ENCODE data around the gene CHAT. TPM values are rescaled to one million over a fixed set of nuclear protein-coding genes. Genes with fewer than 3 reads are reported as not detected.

The CHAT gene
- total RNA-seq, 2 experiments from 2014 or later, result not detected

DNA sequence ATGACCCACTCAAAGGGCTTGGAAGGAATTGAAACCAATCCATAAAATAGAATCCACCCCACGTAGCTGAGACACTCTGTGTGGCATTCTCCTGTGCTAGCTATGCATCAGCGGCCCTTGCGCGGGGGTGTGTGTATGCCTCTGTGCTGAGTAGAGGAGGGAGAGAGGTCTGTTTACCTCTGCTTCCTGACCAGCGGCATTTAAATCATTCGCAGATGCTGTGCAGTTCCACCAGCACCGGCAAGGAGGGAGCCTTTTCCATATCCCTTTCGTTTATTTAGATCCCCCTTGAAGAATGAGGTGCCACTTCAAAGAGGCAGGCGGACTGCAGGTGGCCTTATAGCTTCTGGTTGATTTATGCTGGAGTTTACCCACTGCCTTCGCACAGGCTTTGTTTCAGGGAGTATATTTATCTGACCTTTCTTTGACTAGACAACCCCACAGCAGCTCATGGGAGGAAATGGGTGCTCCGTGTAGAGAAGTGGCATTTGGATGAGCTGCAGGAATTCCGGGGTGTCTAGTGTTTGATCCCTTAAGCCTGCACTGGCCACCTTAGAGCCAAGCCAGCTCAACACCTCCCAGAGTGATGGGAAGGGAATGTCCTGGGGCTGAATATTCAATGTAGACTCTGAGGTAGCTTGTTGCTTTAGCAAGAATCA is 77.0 kb downstream of the CHAT start:
- ATAC-seq (ENCODE audit: poor library complexity) (no peak), DNase-seq (no peak)
- Mint-ChIP-seq H3K27me3 (peaks cover 83% of the 10 kb centered on the region), H3K9me3 (peaks cover 3% of the 10 kb centered on the region), H3K36me3 (ENCODE audit: low read depth) (no peaks in the 10 kb centered on the region), H3K27ac (no peak overlapping the region), H3K4me3 (no peak overlapping the region), H3K4me1 (ENCODE audit: low read depth) (no peaks in the 10 kb centered on the region)
- ChIA-PET CTCF (no interaction called here), POLR2A (no interaction called here)
- no peak overlapping the region for H3K27ac ChIP-seq (ENCODE audit: low read depth in 1 of 2, low read length in 2 of 2)
- TF ChIP-seq, protein P1, sequence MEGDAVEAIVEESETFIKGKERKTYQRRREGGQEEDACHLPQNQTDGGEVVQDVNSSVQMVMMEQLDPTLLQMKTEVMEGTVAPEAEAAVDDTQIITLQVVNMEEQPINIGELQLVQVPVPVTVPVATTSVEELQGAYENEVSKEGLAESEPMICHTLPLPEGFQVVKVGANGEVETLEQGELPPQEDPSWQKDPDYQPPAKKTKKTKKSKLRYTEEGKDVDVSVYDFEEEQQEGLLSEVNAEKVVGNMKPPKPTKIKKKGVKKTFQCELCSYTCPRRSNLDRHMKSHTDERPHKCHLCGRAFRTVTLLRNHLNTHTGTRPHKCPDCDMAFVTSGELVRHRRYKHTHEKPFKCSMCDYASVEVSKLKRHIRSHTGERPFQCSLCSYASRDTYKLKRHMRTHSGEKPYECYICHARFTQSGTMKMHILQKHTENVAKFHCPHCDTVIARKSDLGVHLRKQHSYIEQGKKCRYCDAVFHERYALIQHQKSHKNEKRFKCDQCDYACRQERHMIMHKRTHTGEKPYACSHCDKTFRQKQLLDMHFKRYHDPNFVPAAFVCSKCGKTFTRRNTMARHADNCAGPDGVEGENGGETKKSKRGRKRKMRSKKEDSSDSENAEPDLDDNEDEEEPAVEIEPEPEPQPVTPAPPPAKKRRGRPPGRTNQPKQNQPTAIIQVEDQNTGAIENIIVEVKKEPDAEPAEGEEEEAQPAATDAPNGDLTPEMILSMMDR (IDR thresholded peaks at IDR 0.05), result no peak
- H3K9me3 ChIP-seq (ENCODE audit: control insufficient read depth in 1 of 2, insufficient read depth in 1 of 2, low read length in 2 of 2), result peaks cover 0 to 15% of the 10 kb centered on the region in 2 experiments
- H3K4me1 ChIP-seq (ENCODE audit: insufficient read depth, low read length), result no peaks in the 10 kb centered on the region
- intact Hi-C loops (cut with DNase I, micrococcal nuclease), result no loop called here
- peaks cover 26 to 45% of the 10 kb centered on the region in 2 experiments for H3K27me3 ChIP-seq (ENCODE audit: control insufficient read depth in 1 of 2, insufficient read depth in 2 of 2, low read length in 2 of 2)
- no peaks in the 10 kb centered on the region for H3K36me3 ChIP-seq (ENCODE audit: insufficient read depth, low read length)
- H3K4me3 ChIP-seq (ENCODE audit: low read length), result no peak overlapping the region

DNA sequence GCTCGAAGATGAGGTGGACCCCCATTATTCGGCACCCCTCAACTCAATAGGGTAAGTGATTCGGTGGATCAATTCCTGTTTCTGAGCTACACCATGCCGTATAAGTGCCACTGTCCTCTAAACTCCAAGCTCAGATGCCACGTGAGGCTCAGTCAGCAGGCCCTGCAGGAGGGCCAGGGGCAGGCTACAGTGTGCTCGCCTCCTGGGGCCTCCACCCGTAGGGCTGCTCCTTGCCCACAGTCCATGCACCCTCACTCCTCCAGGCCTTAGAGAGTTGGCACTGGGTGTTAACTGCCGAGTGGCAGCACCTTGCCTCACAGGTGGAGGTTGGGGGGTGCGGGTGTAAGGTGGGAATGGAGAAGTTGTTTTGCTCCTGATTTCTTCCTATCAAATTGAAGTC is 77.8 kb downstream of the CHAT start:
- ChIA-PET POLR2A (no interaction called here), CTCF (interaction anchor here (0.6 kb wide), 1 partner anchor 103 kb away, joined by 3 read pairs; no protein-coding TSS in a partner anchor)
- Mint-ChIP-seq H3K4me3 (no peak overlapping the region), H3K9me3 (peaks cover under 1% of the 10 kb centered on the region), H3K36me3 (ENCODE audit: low read depth) (no peaks in the 10 kb centered on the region), H3K4me1 (ENCODE audit: low read depth) (no peaks in the 10 kb centered on the region), H3K27me3 (peaks cover 86% of the 10 kb centered on the region), H3K27ac (no peak overlapping the region)
- no peak for ATAC-seq (ENCODE audit: poor library complexity)
- H3K27me3 ChIP-seq (ENCODE audit: control insufficient read depth in 1 of 2, insufficient read depth in 2 of 2, low read length in 2 of 2), result peaks cover 26 to 45% of the 10 kb centered on the region in 2 experiments
- peaks cover 0 to 15% of the 10 kb centered on the region in 2 experiments for H3K9me3 ChIP-seq (ENCODE audit: control insufficient read depth in 1 of 2, insufficient read depth in 1 of 2, low read length in 2 of 2)
- no peaks in the 10 kb centered on the region for H3K36me3 ChIP-seq (ENCODE audit: insufficient read depth, low read length)
- DNase-seq, result no peak
- no peak overlapping the region for H3K27ac ChIP-seq (ENCODE audit: low read depth in 1 of 2, low read length in 2 of 2)
- no peak overlapping the region for H3K4me3 ChIP-seq (ENCODE audit: low read length)
- intact Hi-C loops (cut with DNase I, micrococcal nuclease), result no loop called here
- TF ChIP-seq, protein P1 (IDR thresholded peaks at IDR 0.05), result no peak
- H3K4me1 ChIP-seq (ENCODE audit: insufficient read depth, low read length), result no peaks in the 10 kb centered on the region

DNA sequence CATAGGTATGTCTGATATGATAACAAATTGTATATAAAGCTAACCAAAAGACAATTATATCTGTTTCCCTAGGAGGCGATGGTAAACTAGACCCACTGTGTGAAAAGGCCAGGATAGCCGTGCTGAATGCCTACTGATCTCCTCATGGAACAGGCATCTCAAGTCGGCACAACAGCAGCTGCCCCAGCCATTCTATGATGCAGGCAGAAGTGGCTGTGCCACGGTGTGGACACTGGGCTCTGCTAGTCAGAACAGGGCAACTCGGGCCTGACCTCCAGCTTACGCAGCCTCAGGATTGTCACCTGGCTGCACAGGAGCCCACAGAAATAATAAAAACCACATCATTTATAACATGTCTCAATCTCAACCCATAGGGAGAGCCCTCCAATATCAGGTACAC is 80.6 kb downstream of the CHAT start:
- no peak for DNase-seq
- Histone ChIP-seq H3K27ac (ENCODE audit: low read depth in 1 of 2, low read length in 2 of 2) (no peak overlapping the region), H3K4me1 (ENCODE audit: insufficient read depth, low read length) (no peaks in the 10 kb centered on the region), H3K4me3 (ENCODE audit: low read length) (no peak overlapping the region), H3K9me3 (ENCODE audit: control insufficient read depth in 1 of 2, insufficient read depth in 1 of 2, low read length in 2 of 2) (peaks cover 0 to 3% of the 10 kb centered on the region in 2 experiments), H3K27me3 (ENCODE audit: control insufficient read depth in 1 of 2, insufficient read depth in 2 of 2, low read length in 2 of 2) (peaks cover 12 to 33% of the 10 kb centered on the region in 2 experiments), H3K36me3 (ENCODE audit: insufficient read depth, low read length) (no peaks in the 10 kb centered on the region)
- no peaks in the 10 kb centered on the region for H3K36me3 Mint-ChIP-seq (ENCODE audit: low read depth)
- ATAC-seq (ENCODE audit: poor library complexity), result no peak
- TF ChIP-seq, protein P1 (IDR thresholded peaks at IDR 0.05), result no peak
- POLR2A ChIA-PET, result no interaction called here
- no peaks in the 10 kb centered on the region for H3K9me3 Mint-ChIP-seq
- H3K4me3 Mint-ChIP-seq, result no peak overlapping the region
- peaks cover 73% of the 10 kb centered on the region for H3K27me3 Mint-ChIP-seq
- no peaks in the 10 kb centered on the region for H3K4me1 Mint-ChIP-seq (ENCODE audit: low read depth)
- H3K27ac Mint-ChIP-seq, result no peak overlapping the region
- CTCF ChIA-PET, result no interaction called here
- intact Hi-C loops (cut with DNase I, micrococcal nuclease), result no loop called here

Data from CD4-positive, alpha-beta T cell (primary cell).